Activated CD4-positive, alpha-beta T cell treated with anti-CD3 and anti-CD28 coated beads, Interleukin-2, amount 50 U/mL, for 1 hour (primary cell): Measurements from ENCODE around the gene STX10.
A peak's percentile ranks its signal among the peaks of the same experiment; 100 is the strongest.
"Not testable (repeated sequence)": the region's sequence is repeated elsewhere in the genome, so short reads cannot be mapped to it uniquely, and the experiment has no call there.

Source experiments
- DNase-seq: peaks from one replicate; pipeline ENCODE4 v3.0.0-alpha.2; 2020

Gene STX10

GRCh38 chr19:13150187-13150930 lies at the start of gene STX10, which contains the start of gene IER2:
Gene STX10 (minus strand): TSS chr19:13150375. CDS start chr19:13150173, 202 bp downstream.
Gene IER2 (plus strand): TSS chr19:13150411. CDS start chr19:13153187, 2,776 bp downstream.
- DNase-seq = peak; percentile 91

GRCh38 chr19:13198634-13199033 lies 48.5 kb upstream of the STX10 start:
- no peak for DNase-seq

GRCh38 chr19:13195678-13196077 lies 45.5 kb upstream of the STX10 start:
- DNase-seq = peak; percentile 59

GRCh38 chr19:13190781-13191540 lies 40.8 kb upstream of the STX10 start:
- DNase-seq = no peak

- DNase-seq = no peak
Measured at GRCh38 chr19:13189600-13189999, 39.4 kb upstream of the STX10 start.

GRCh38 chr19:13187419-13187818 lies 37.2 kb upstream of the STX10 start:
- DNase-seq = no peak

- DNase-seq = not testable (repeated sequence)
Measured at GRCh38 chr19:13186688-13187087, 36.5 kb upstream of the STX10 start.

GRCh38 chr19:13185763-13186657 lies 35.8 kb upstream of the STX10 start:
- not testable (repeated sequence) for DNase-seq

GRCh38 chr19:13184926-13185325 lies 34.8 kb upstream of the STX10 start:
- DNase-seq = not testable (repeated sequence)

GRCh38 chr19:13181747-13182388 lies 31.7 kb upstream of the STX10 start:
- no peak for DNase-seq

- not testable (repeated sequence) for DNase-seq
Measured at GRCh38 chr19:13178291-13178690, 28.1 kb upstream of the STX10 start.

GRCh38 chr19:13177584-13177983 lies 27.4 kb upstream of the STX10 start:
- not testable (repeated sequence) for DNase-seq

GRCh38 chr19:13176345-13176744 lies 26.2 kb upstream of the STX10 start:
- DNase-seq = no peak

- no peak for DNase-seq
Measured at GRCh38 chr19:13173139-13173737, 23.1 kb upstream of the STX10 start.

GRCh38 chr19:13172346-13173138 lies 22.4 kb upstream of the STX10 start:
- peak; percentile 79 for DNase-seq

- no peak for DNase-seq
Measured at GRCh38 chr19:13171146-13171545, 21.0 kb upstream of the STX10 start.

GRCh38 chr19:13169769-13170168 lies 19.6 kb upstream of the STX10 start:
- DNase-seq = no peak

- not testable (repeated sequence) for DNase-seq
Measured at GRCh38 chr19:13166151-13166550, 16.0 kb upstream of the STX10 start.

- DNase-seq = no peak
Measured at GRCh38 chr19:13165162-13165997, 15.2 kb upstream of the STX10 start.
